Measurements from ENCODE around the gene P3H3.

Gene P3H3

GRCh38 chr12:6830286-6830890 lies 2.2 kb downstream of the P3H3 start:
- no peak overlapping the region for H3K27ac ChIP-seq (ENCODE audit: insufficient read depth in 1 of 2, low read depth in 1 of 2, low read length in 2 of 2, poor library complexity in 1 of 2, severe bottlenecking in 2 of 2)
- H3K36me3 ChIP-seq (ENCODE audit: control insufficient read depth in 4 of 4, insufficient read depth in 4 of 4, low read length in 3 of 4), result peaks cover 0 to 30% (median 2%) of the 10 kb centered on the region in 4 experiments
- peaks cover 0 to 26% (median 24%) of the 10 kb centered on the region in 4 experiments for H3K4me1 ChIP-seq (ENCODE audit: control extremely low read depth in 1 of 4, control insufficient read depth in 4 of 4, insufficient read depth in 4 of 4, low read length in 3 of 4)
- H3K9me3 ChIP-seq (ENCODE audit: control extremely low read depth in 1 of 5, control insufficient read depth in 4 of 5, insufficient read depth in 2 of 5, low read depth in 1 of 5, low read length in 4 of 5), result no peaks in the 10 kb centered on the region
- POLR2A ChIA-PET, result no interaction called here
- CTCF ChIA-PET, result interaction anchor here (0.9 to 13.0 kb wide), 10 partner anchors 10 to 76 kb away, joined by 3 to 97 read pairs (median 5); partner anchors contain the start of genes GNB3, MLF2 and PTMS
- H3K27me3 ChIP-seq (replicated peaks in 2 of 5; ENCODE audit: control insufficient read depth in 4 of 5, insufficient read depth in 5 of 5, low read length in 4 of 5), result peaks cover 0 to 7% (median 0%) of the 10 kb centered on the region in 5 experiments
- WGBS (ENCODE audit: insufficient coverage), result 96% methylated on average over 7 of the region's 11 CpGs
- DNase-seq, result no peak
- H3K4me3 ChIP-seq (ENCODE audit: control insufficient read depth in 1 of 7, extremely low read depth in 1 of 7, insufficient read depth in 4 of 7, low read depth in 2 of 7, low read length in 6 of 7), result no peak overlapping the region

GRCh38 chr12:6830999-6831398 lies 2.8 kb downstream of the P3H3 start:
- ChIA-PET POLR2A (no interaction called here), CTCF (interaction anchor here (0.9 to 13.0 kb wide), 11 partner anchors 9 to 98 kb away, joined by 3 to 97 read pairs (median 6); partner anchors contain the start of genes GNB3 and MLF2)
- peaks cover 0 to 27% (median 22%) of the 10 kb centered on the region in 4 experiments for H3K4me1 ChIP-seq (ENCODE audit: control extremely low read depth in 1 of 4, control insufficient read depth in 4 of 4, insufficient read depth in 4 of 4, low read length in 3 of 4)
- WGBS (ENCODE audit: insufficient coverage), result 96% methylated on average over 6 of the region's 6 CpGs
- H3K27ac ChIP-seq (ENCODE audit: insufficient read depth in 1 of 2, low read depth in 1 of 2, low read length in 2 of 2, poor library complexity in 1 of 2, severe bottlenecking in 2 of 2), result no peak overlapping the region
- H3K9me3 ChIP-seq (ENCODE audit: control extremely low read depth in 1 of 5, control insufficient read depth in 4 of 5, insufficient read depth in 2 of 5, low read depth in 1 of 5, low read length in 4 of 5), result no peaks in the 10 kb centered on the region
- H3K36me3 ChIP-seq (ENCODE audit: control insufficient read depth in 4 of 4, insufficient read depth in 4 of 4, low read length in 3 of 4), result peaks cover 0 to 30% (median 2%) of the 10 kb centered on the region in 4 experiments
- no peak overlapping the region for H3K4me3 ChIP-seq (ENCODE audit: control insufficient read depth in 1 of 7, extremely low read depth in 1 of 7, insufficient read depth in 4 of 7, low read depth in 2 of 7, low read length in 6 of 7)
- H3K27me3 ChIP-seq (replicated peaks in 2 of 5; ENCODE audit: control insufficient read depth in 4 of 5, insufficient read depth in 5 of 5, low read length in 4 of 5), result peaks cover 0 to 7% (median 0%) of the 10 kb centered on the region in 5 experiments
- DNase-seq, result no peak

DNA sequence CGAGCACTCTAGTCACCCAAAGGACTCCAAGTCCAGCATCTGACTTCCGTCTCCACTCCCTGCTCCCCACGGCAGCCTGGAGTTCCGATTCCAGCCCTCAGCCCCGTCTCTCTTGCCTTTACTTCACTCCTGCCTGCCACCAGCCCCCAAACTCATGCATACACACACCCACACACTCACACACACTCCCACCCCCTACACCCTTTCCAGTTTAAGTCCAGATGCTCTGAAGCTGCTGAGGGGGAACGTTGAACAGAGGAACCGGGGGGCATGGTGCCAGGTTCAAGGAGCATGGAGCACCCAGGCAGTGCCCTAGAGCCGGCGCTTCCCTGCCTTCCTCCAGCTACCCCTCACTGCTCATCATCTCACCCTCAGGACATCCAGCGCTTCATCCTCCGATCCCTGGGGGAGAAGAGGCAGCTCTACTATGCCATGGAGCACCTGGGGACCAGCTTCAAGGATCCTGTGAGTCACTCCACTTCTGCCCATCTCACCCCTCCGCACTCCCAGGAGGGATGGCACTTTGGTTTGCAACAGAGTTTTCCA lies 3.3 kb downstream of the P3H3 start:
- H3K9me3 ChIP-seq (ENCODE audit: control extremely low read depth in 1 of 5, control insufficient read depth in 4 of 5, insufficient read depth in 2 of 5, low read depth in 1 of 5, low read length in 4 of 5), result no peaks in the 10 kb centered on the region
- CTCF ChIA-PET, result interaction anchor here (0.8 to 13.0 kb wide), 7 partner anchors 9 to 98 kb away, joined by 3 to 97 read pairs (median 6); partner anchors contain the start of genes GNB3 and MLF2
- no peak overlapping the region for H3K4me3 ChIP-seq (ENCODE audit: control insufficient read depth in 1 of 7, extremely low read depth in 1 of 7, insufficient read depth in 4 of 7, low read depth in 2 of 7, low read length in 6 of 7)
- H3K27me3 ChIP-seq (replicated peaks in 2 of 5; ENCODE audit: control insufficient read depth in 4 of 5, insufficient read depth in 5 of 5, low read length in 4 of 5), result peaks cover 0 to 7% (median 0%) of the 10 kb centered on the region in 5 experiments
- 94% methylated on average over 9 of the region's 12 CpGs for whole genome bisulfite sequencing (ENCODE audit: insufficient coverage)
- POLR2A ChIA-PET, result no interaction called here
- DNase-seq, result no peak
- no peak overlapping the region for H3K27ac ChIP-seq (ENCODE audit: insufficient read depth in 1 of 2, low read depth in 1 of 2, low read length in 2 of 2, poor library complexity in 1 of 2, severe bottlenecking in 2 of 2)
- peaks cover 0 to 32% (median 2%) of the 10 kb centered on the region in 4 experiments for H3K36me3 ChIP-seq (ENCODE audit: control insufficient read depth in 4 of 4, insufficient read depth in 4 of 4, low read length in 3 of 4)
- H3K4me1 ChIP-seq (ENCODE audit: control extremely low read depth in 1 of 4, control insufficient read depth in 4 of 4, insufficient read depth in 4 of 4, low read length in 3 of 4), result peaks cover 0 to 27% (median 22%) of the 10 kb centered on the region in 4 experiments

DNA sequence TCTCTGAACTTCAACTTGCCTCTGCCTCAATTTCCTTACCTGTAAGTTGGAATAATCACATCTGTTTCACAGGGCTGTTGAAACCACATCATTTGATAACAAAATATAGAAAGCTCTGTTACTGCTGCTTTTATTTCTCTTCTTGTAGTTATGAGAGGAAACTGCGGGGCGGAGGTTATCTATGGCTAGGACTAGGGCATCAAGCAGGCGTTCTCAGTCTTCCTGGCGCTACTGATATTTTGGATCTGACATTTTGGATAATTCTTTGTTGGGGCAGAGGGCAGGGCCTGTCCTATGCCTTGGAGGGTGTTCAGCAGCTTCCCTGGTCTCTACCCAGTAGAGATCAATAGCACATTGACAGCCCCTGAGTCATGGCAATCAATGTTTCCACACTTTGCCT lies 3.9 kb downstream of the P3H3 start:
- H3K4me1 ChIP-seq (ENCODE audit: control extremely low read depth in 1 of 4, control insufficient read depth in 4 of 4, insufficient read depth in 4 of 4, low read length in 3 of 4), result peaks cover 0 to 24% (median 21%) of the 10 kb centered on the region in 4 experiments
- no peak for DNase-seq
- H3K4me3 ChIP-seq (ENCODE audit: control insufficient read depth in 1 of 7, extremely low read depth in 1 of 7, insufficient read depth in 4 of 7, low read depth in 2 of 7, low read length in 6 of 7), result no peak overlapping the region
- ChIA-PET CTCF (interaction anchor here (0.7 to 13.0 kb wide), 9 partner anchors 11 to 99 kb away, joined by 3 to 97 read pairs (median 3); partner anchors contain the start of gene MLF2), POLR2A (no interaction called here)
- H3K27me3 ChIP-seq (replicated peaks in 2 of 5; ENCODE audit: control insufficient read depth in 4 of 5, insufficient read depth in 5 of 5, low read length in 4 of 5), result peaks cover 0 to 7% (median 0%) of the 10 kb centered on the region in 5 experiments
- H3K36me3 ChIP-seq (ENCODE audit: control insufficient read depth in 4 of 4, insufficient read depth in 4 of 4, low read length in 3 of 4), result peaks cover 0 to 37% (median 2%) of the 10 kb centered on the region in 4 experiments
- H3K9me3 ChIP-seq (ENCODE audit: control extremely low read depth in 1 of 5, control insufficient read depth in 4 of 5, insufficient read depth in 2 of 5, low read depth in 1 of 5, low read length in 4 of 5), result no peaks in the 10 kb centered on the region
- 88% methylated on average over 2 of the region's 4 CpGs for WGBS (ENCODE audit: insufficient coverage)
- no peak overlapping the region for H3K27ac ChIP-seq (ENCODE audit: insufficient read depth in 1 of 2, low read depth in 1 of 2, low read length in 2 of 2, poor library complexity in 1 of 2, severe bottlenecking in 2 of 2)

GRCh38 chr12:6833189-6833890 lies 5.1 kb downstream of the P3H3 start:
- Histone ChIP-seq H3K9me3 (ENCODE audit: control extremely low read depth in 1 of 5, control insufficient read depth in 4 of 5, insufficient read depth in 2 of 5, low read depth in 1 of 5, low read length in 4 of 5) (no peaks in the 10 kb centered on the region), H3K4me1 (ENCODE audit: control extremely low read depth in 1 of 4, control insufficient read depth in 4 of 4, insufficient read depth in 4 of 4, low read length in 3 of 4) (peaks cover 0 to 15% (median 13%) of the 10 kb centered on the region in 4 experiments), H3K27ac (ENCODE audit: insufficient read depth in 1 of 2, low read depth in 1 of 2, low read length in 2 of 2, poor library complexity in 1 of 2, severe bottlenecking in 2 of 2) (no peak overlapping the region), H3K36me3 (ENCODE audit: control insufficient read depth in 4 of 4, insufficient read depth in 4 of 4, low read length in 3 of 4) (peaks cover 0 to 49% (median 4%) of the 10 kb centered on the region in 4 experiments), H3K27me3 (replicated peaks in 2 of 5; ENCODE audit: control insufficient read depth in 4 of 5, insufficient read depth in 5 of 5, low read length in 4 of 5) (peaks cover 0 to 7% (median 0%) of the 10 kb centered on the region in 5 experiments), H3K4me3 (ENCODE audit: control insufficient read depth in 1 of 7, extremely low read depth in 1 of 7, insufficient read depth in 4 of 7, low read depth in 2 of 7, low read length in 6 of 7) (no peak overlapping the region)
- 97% methylated on average over 6 of the region's 6 CpGs for WGBS (ENCODE audit: insufficient coverage)
- no peak for DNase-seq
- POLR2A ChIA-PET, result no interaction called here
- CTCF ChIA-PET, result interaction anchor here (0.8 to 5.1 kb wide), 13 partner anchors 8 to 213 kb away, joined by 3 to 39 read pairs (median 7); partner anchors contain the start of genes CDCA3, MLF2 and SPSB2

DNA sequence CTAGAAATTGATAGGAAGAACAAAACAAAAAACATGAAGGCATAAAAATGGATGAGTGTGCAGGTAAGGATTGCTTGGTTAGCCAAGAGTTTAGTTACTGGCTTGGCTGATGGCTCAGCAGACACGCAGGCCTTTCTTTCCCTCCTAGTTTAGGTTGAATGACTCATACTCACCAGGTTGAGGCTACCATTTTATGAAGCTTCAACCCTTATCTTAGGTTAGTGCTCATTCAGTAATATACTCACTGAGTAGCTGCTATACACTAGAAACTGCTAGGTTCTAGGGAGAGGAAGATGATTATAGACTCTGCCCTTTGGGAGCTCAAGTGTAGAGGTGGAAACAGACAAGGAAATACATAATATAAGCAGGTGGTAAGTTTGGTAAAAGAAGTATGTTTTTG lies 6.0 kb downstream of the P3H3 start:
- H3K36me3 ChIP-seq (ENCODE audit: control insufficient read depth in 4 of 4, insufficient read depth in 4 of 4, low read length in 3 of 4), result peaks cover 0 to 58% (median 4%) of the 10 kb centered on the region in 4 experiments
- 100% methylated on average over 1 of the region's 1 CpG for WGBS (ENCODE audit: insufficient coverage)
- H3K4me3 ChIP-seq (ENCODE audit: control insufficient read depth in 1 of 7, extremely low read depth in 1 of 7, insufficient read depth in 4 of 7, low read depth in 2 of 7, low read length in 6 of 7), result no peak overlapping the region
- peaks cover 0 to 6% (median 0%) of the 10 kb centered on the region in 5 experiments for H3K27me3 ChIP-seq (replicated peaks in 2 of 5; ENCODE audit: control insufficient read depth in 4 of 5, insufficient read depth in 5 of 5, low read length in 4 of 5)
- H3K27ac ChIP-seq (ENCODE audit: insufficient read depth in 1 of 2, low read depth in 1 of 2, low read length in 2 of 2, poor library complexity in 1 of 2, severe bottlenecking in 2 of 2), result no peak overlapping the region
- ChIA-PET POLR2A (no interaction called here), CTCF (interaction anchor here (0.6 to 5.1 kb wide), 18 partner anchors 9 to 213 kb away, joined by 3 to 39 read pairs (median 4); partner anchors contain the start of genes CD4, CDCA3, GPR162 and LAG3)
- no peak for DNase-seq
- no peaks in the 10 kb centered on the region for H3K9me3 ChIP-seq (ENCODE audit: control extremely low read depth in 1 of 5, control insufficient read depth in 4 of 5, insufficient read depth in 2 of 5, low read depth in 1 of 5, low read length in 4 of 5)
- H3K4me1 ChIP-seq (ENCODE audit: control extremely low read depth in 1 of 4, control insufficient read depth in 4 of 4, insufficient read depth in 4 of 4, low read length in 3 of 4), result peaks cover 0 to 10% (median 5%) of the 10 kb centered on the region in 4 experiments

Data from common myeloid progenitor, CD34-positive (primary cell).